ENCODE measurements around the gene CFP. TPM values are rescaled to one million over a fixed set of nuclear protein-coding genes. Genes with fewer than 3 reads are reported as not detected.
A peak's percentile ranks its signal among the peaks of the same experiment; 100 is the strongest.
"Not testable (repeated sequence)": the region's sequence is repeated elsewhere in the genome, so short reads cannot be mapped to it uniquely, and the experiment has no call there.

Gene CFP
- total RNA-seq: 24.8 TPM
- long read RNA-seq, transcript CFP-203 (9 exons, 1,592 nt): major isoform, 40 of 46 reads
- long read RNA-seq, partial matches to known transcripts: 2 of 46 reads
- long read RNA-seq, other reads (novel, unspliced or antisense): 2 of 46 reads

- no peak within 1 kb of the TSS for H3K27ac ChIP-seq
- peak; percentile 23 to 55 for ATAC-seq
- H3K27me3 ChIP-seq (ENCODE audit: low read depth): no peaks in the 10 kb centered on the region
- TF ChIP-seq CTCF (IDR thresholded peaks at IDR 0.05): no peak
- H3K4me3 ChIP-seq: peak within 1 kb of the TSS; percentile 34
- no peaks in the 10 kb centered on the region for H3K9me3 ChIP-seq
- H3K36me3 ChIP-seq: no peaks in the 10 kb centered on the region
- intact Hi-C loops (cut with DNase I): no loop called here
- H3K4me1 ChIP-seq: no peaks in the 10 kb centered on the region
- DNase-seq: no peak
Observed at GRCh38 chrX:47629419-47630200, at the start of gene CFP. CFP (minus strand) TSS chrX:47629930; CDS start chrX:47629844, 86 bp downstream.

GRCh38 chrX:47675959-47676859 is 46.5 kb upstream of the CFP start:
- intact Hi-C loops (cut with DNase I): not testable (repeated sequence)

GRCh38 chrX:47674776-47675175 is 45.0 kb upstream of the CFP start:
- H3K27me3 ChIP-seq (ENCODE audit: low read depth): no peaks in the 10 kb centered on the region
- H3K36me3 ChIP-seq: no peaks in the 10 kb centered on the region
- H3K9me3 ChIP-seq: no peaks in the 10 kb centered on the region
- no peaks in the 10 kb centered on the region for H3K4me1 ChIP-seq
- H3K27ac ChIP-seq: no peak overlapping the region
- H3K4me3 ChIP-seq: no peak overlapping the region
- DNase-seq (no peak), ATAC-seq (no peak)
- TF ChIP-seq CTCF (IDR thresholded peaks at IDR 0.05): no peak
- intact Hi-C loops (cut with DNase I): no loop called here

More at GRCh38 chrX:47675959-47676859, 46.5 kb upstream of the CFP start:
- DNase-seq; H3K4me1 ChIP-seq; H3K4me3 ChIP-seq; H3K9me3 ChIP-seq; H3K27ac ChIP-seq; H3K27me3 ChIP-seq (ENCODE audit: low read depth); ATAC-seq; H3K36me3 ChIP-seq: not testable (repeated sequence)

GRCh38 chrX:47665797-47666196 is 36.1 kb upstream of the CFP start:
- H3K36me3 ChIP-seq; H3K9me3 ChIP-seq; H3K27ac ChIP-seq; intact Hi-C loops (cut with DNase I); H3K4me1 ChIP-seq; DNase-seq; H3K4me3 ChIP-seq; ATAC-seq; H3K27me3 ChIP-seq (ENCODE audit: low read depth): not testable (repeated sequence)

- ATAC-seq: no peak
- no peaks in the 10 kb centered on the region for H3K27me3 ChIP-seq (ENCODE audit: low read depth)
Observed at GRCh38 chrX:47664737-47665136, 35.0 kb upstream of the CFP start.

More at GRCh38 chrX:47664737-47665136, 35.0 kb upstream of the CFP start:
- no peak for TF ChIP-seq CTCF (IDR thresholded peaks at IDR 0.05)
- Histone ChIP-seq H3K4me1 (peaks cover under 1% of the 10 kb centered on the region), H3K9me3 (no peaks in the 10 kb centered on the region), H3K36me3 (no peaks in the 10 kb centered on the region), H3K27ac (no peak overlapping the region), H3K4me3 (no peak overlapping the region)
- DNase-seq: no peak
- intact Hi-C loops (cut with DNase I): no loop called here

All from lower lobe of right lung (tissue), 2 donors.